GM10248 (cell line): ENCODE measurements around the gene BLOC1S3.

Experiments
- CTCF ChIA-PET: fragments of 300-600 bp; sonication (Branson Sonifier 250); formaldehyde crosslinking; extraction: SDS; loops from one replicate; lab custom pipeline; 2021; ENCODE audit warnings: antibody characterized with exemption; lab: Yijun Ruan, JAX
- POLR2A ChIA-PET: fragments of 350-650 bp; sonication (Branson Sonifier 250); formaldehyde crosslinking; extraction: SDS; loops from one replicate; lab custom pipeline; 2020; ENCODE audit warnings: antibody characterized with exemption; lab: Yijun Ruan, JAX
- DNase-seq: peaks from one replicate; pipeline ENCODE4 v3.0.0; 2012; ENCODE audit errors: extremely low spot score
- TF ChIP-seq, protein P1 (sequence below): IDR thresholded peaks from 2 replicates; pipeline ENCODE4 v1.5.1; 2012; ENCODE audit warnings: mild to moderate bottlenecking, low read depth; ENCODE audit errors: extremely low read depth, missing control alignments, control extremely low read depth

The BLOC1S3 gene

DNA sequence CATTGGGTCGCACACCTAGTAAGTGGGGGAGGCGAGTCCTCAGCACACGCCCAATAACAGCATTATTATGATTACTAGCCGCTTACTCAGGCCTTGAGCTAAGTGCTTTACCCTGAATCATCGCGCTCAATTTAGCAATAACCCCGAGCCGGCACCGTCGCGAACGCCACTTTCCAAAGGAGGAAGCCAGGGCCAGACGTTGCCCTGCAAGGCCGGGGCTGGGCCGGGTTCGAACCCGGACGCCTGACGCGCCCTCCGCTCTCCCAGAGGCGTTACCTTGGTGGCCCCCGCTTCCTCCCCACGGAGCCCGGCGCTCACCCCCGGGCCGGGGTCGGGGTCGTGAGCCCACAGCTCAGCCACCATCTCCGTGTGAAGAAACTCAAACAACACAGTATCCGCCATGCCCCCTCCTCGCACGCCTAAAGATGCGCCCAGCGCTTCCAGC lies 745 bp upstream of the BLOC1S3 start, which contains the start of gene TRAPPC6A:
Gene TRAPPC6A (minus strand): TSS at position 421 of the 445 bp plus-strand sequence. CDS start 19 bp downstream, at position 402.
- POLR2A ChIA-PET: interaction anchor here (0.6 kb wide), 2 partner anchors 110 to 160 kb away, joined by 3 read pairs; no protein-coding TSS in a partner anchor
- CTCF ChIA-PET: interaction anchor here (0.9 to 2.7 kb wide), 9 partner anchors 9 to 118 kb away, joined by 3 to 15 read pairs (median 5); no protein-coding TSS in a partner anchor
- TF ChIP-seq, protein P1, sequence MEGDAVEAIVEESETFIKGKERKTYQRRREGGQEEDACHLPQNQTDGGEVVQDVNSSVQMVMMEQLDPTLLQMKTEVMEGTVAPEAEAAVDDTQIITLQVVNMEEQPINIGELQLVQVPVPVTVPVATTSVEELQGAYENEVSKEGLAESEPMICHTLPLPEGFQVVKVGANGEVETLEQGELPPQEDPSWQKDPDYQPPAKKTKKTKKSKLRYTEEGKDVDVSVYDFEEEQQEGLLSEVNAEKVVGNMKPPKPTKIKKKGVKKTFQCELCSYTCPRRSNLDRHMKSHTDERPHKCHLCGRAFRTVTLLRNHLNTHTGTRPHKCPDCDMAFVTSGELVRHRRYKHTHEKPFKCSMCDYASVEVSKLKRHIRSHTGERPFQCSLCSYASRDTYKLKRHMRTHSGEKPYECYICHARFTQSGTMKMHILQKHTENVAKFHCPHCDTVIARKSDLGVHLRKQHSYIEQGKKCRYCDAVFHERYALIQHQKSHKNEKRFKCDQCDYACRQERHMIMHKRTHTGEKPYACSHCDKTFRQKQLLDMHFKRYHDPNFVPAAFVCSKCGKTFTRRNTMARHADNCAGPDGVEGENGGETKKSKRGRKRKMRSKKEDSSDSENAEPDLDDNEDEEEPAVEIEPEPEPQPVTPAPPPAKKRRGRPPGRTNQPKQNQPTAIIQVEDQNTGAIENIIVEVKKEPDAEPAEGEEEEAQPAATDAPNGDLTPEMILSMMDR: no peak
- no peak for DNase-seq

DNA sequence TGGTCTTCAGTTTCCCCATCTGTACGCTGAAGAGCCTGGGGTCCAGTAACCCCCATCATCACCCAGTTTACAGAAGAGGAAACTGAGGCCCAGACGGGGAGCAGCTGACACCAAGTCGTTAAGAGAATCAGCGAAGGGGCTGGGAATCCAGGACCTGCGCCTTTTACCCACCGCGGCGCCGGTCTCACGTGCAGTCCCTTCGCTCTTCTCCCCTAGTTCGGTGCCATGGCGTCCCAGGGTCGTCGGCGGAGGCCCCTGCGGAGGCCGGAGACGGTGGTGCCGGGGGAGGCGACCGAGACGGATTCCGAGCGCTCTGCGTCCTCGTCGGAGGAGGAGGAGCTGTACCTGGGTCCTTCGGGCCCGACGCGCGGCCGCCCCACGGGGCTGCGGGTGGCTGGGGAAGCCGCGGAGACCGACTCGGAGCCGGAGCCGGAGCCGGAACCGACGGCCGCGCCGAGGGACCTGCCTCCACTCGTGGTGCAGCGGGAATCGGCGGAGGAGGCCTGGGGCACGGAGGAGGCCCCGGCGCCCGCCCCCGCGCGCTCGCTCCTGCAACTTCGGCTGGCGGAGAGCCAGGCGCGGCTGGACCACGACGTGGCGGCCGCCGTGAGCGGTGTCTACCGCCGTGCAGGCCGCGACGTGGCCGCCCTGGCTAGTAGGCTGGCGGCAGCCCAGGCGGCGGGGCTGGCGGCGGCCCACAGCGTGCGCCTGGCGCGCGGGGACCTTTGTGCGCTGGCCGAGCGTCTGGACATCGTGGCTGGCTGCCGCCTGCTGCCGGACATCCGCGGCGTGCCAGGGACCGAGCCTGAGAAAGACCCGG lies 698 bp downstream of the BLOC1S3 start:
- CTCF ChIA-PET: interaction anchor here (0.8 to 2.7 kb wide), 12 partner anchors 8 to 119 kb away, joined by 3 to 15 read pairs (median 4); no protein-coding TSS in a partner anchor
- POLR2A ChIA-PET: interaction anchor here (0.9 to 1.0 kb wide), 2 partner anchors 15 to 289 kb away, joined by 4 read pairs; partner anchors contain the start of gene FOSB
- TF ChIP-seq, protein P1: no peak
- DNase-seq: peak; percentile 38

DNA sequence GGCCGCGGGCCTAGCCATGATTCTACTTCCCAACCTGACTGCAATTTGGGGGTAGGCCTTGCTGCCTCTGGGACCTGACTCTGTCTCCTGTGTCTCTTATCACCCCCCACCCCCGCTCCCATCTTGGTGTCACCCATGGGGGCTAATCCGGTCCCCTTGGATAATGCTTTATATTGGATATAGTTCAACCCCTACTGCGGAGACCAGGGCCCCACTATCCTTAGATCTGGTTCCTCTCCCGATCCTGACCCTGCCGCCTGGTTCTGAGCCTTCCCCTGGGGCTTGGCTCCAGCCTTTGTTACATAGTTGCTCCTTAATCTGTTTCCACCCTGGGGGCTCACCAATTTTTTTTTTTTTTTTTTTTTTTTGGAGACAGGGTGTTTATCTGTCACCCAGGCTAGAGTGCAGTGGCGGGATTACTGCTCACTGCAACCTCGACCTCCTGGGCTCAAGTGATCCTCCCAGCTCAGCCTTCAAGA lies 1.3 kb downstream of the BLOC1S3 start:
- POLR2A ChIA-PET: no interaction called here
- CTCF ChIA-PET: interaction anchor here (1.4 to 2.7 kb wide), 4 partner anchors 7 to 56 kb away, joined by 3 to 14 read pairs (median 4); no protein-coding TSS in a partner anchor
- no peak for DNase-seq
- TF ChIP-seq, protein P1: no peak

DNA sequence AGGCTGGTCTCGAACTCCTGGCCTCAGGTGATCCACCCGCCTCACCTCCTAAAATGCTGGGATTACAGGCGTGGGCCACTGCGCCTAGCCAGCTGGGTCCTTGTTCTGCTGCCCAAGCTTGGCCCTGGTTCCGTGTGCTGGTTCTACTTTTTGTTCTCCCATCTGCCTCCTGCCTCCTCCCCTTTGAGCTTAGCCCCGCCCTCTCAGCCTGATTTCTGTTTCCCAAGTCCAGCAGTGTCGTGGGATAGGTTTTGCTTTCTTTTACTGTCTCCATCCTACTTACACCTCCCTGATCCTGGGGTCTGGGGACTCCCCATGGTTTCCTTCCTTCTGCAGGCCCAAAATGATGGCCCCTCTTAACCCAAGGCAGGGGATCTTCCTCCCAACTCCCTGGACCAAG lies 2.4 kb downstream of the BLOC1S3 start:
- ChIA-PET CTCF (interaction anchor here (0.7 to 1.5 kb wide), 3 partner anchors 11 to 158 kb away, joined by 3 to 4 read pairs (median 3); no protein-coding TSS in a partner anchor), POLR2A (no interaction called here)
- no peak for DNase-seq
- TF ChIP-seq, protein P1: no peak

DNA sequence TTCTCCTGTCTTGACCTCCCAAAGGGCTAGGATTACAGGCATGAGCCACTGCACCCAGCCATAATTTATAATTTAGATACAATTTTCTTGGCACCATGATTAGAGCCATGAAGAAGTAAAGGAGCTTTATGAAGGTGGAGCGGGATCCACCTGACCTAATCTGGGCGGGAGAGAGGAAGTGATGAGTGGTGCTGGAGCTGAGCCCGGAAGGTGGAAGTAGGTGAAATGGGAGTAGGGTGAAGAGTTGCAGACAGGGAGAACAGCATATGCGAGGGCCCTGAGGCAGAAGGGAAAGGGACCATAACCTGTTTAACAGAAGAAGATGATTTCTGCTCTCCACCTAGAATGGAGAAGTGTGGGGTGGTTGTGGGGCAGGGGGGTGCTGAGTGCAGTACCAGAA lies 4.2 kb downstream of the BLOC1S3 start:
- TF ChIP-seq, protein P1: no peak
- ChIA-PET CTCF (interaction anchor here (1.1 to 1.2 kb wide), 2 partner anchors 9 to 156 kb away, joined by 4 to 6 read pairs; no protein-coding TSS in a partner anchor), POLR2A (no interaction called here)
- no peak for DNase-seq

DNA sequence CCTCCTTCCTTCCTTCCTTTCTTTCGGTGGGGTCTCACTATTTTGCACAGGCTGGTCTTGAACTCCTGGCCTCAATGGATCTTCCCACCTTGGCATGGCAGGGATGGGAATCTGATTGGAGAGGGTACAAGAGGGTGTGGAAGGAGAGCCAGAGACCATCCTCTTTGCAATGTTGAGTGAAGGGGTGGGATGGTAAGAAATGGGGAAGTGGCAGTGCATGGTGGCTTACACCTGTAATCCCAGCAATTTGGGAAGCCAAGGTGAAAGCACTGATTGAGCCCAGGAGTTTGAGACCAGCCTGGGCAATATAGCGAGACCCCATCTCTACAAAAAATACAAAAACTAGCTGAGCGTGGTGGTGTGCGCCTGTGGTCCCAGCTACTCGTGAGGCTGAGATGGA lies 5.5 kb downstream of the BLOC1S3 start:
- DNase-seq: no peak
- CTCF ChIA-PET: no interaction called here
- TF ChIP-seq, protein P1: no peak
- POLR2A ChIA-PET: no interaction called here
